ENCODE measurements around the gene PCAT6.

Gene PCAT6

GRCh38 chr1:202805886-202806844 lies 4.6 kb upstream of the PCAT6 start:
- Histone ChIP-seq H3K4me3 (replicated peaks; ENCODE audit: insufficient read depth, low read length) (peak overlapping the region; percentile 92), H3K27me3 (ENCODE audit: insufficient read depth, poor library complexity, severe bottlenecking) (no peaks in the 10 kb centered on the region), H3K27ac (replicated peaks) (peak overlapping the region; percentile 93)
- peak in 1 of 2 experiments; percentile 28 for DNase-seq (ENCODE audit: low read depth in 1 of 2, low spot score in 1 of 2)
- TF ChIP-seq GABPA (IDR thresholded peaks at IDR 0.05; ENCODE audit: low read depth) (no peak), POLR2AphosphoS5 (IDR thresholded peaks at IDR 0.05; ENCODE audit: low read depth) (no peak), REST (IDR thresholded peaks at IDR 0.05; ENCODE audit: insufficient replicate concordance, low read depth) (no peak), CTCF (IDR thresholded peaks at IDR 0.05; ENCODE audit: insufficient read depth, low read length) (no peak), SPI1 (IDR thresholded peaks at IDR 0.05; ENCODE audit: borderline replicate concordance, low read depth) (no peak)

DNA sequence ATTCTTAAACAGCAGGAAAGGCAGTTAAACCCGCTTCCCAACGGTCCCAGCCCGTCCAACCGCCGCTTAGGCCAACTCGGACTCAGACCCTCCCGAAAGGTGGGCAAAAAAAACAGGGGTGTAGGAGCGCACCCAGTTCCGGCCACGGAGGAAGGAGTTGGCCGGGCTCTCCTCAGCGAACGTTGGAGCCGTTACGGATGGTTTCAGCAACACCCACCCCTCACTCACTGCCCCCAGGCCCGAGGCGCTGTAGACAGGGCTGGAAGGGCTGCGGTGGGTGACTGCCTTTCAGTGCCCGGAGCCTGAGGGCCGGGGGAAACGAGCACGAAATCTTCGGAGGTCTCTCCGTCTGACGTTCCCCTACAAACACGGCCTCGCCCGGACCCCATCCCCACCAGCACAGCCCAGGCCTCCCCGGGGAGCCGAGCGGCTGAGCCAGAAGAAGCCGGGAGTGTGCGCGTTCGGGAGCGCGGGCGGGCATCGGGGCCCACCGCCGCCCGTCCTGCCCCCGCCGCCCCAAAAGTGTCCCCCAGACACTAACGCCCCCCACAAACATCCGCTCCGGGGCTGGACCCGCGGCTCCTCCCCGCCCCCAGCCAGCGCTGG lies 3.8 kb upstream of the PCAT6 start:
- peak overlapping the region; percentile 92 for H3K4me3 ChIP-seq (replicated peaks; ENCODE audit: insufficient read depth, low read length)
- H3K27ac ChIP-seq (replicated peaks), result peak overlapping the region; percentile 93
- peak in 1 of 2 experiments; percentile 62 for DNase-seq (ENCODE audit: low read depth in 1 of 2, low spot score in 1 of 2)
- no peaks in the 10 kb centered on the region for H3K27me3 ChIP-seq (ENCODE audit: insufficient read depth, poor library complexity, severe bottlenecking)
- TF ChIP-seq POLR2AphosphoS5 (IDR thresholded peaks at IDR 0.05; ENCODE audit: low read depth) (peak; percentile 59; the same call in 1 of the 2 replicates), GABPA (IDR thresholded peaks at IDR 0.05; ENCODE audit: low read depth) (peak; percentile 25; the same call in 1 of the 2 replicates), SPI1 (IDR thresholded peaks at IDR 0.05; ENCODE audit: borderline replicate concordance, low read depth) (no peak), CTCF (IDR thresholded peaks at IDR 0.05; ENCODE audit: insufficient read depth, low read length) (no peak), REST (IDR thresholded peaks at IDR 0.05; ENCODE audit: insufficient replicate concordance, low read depth) (no peak)

GRCh38 chr1:202807451-202807925 lies 3.3 kb upstream of the PCAT6 start:
- H3K27me3 ChIP-seq (ENCODE audit: insufficient read depth, poor library complexity, severe bottlenecking), result no peaks in the 10 kb centered on the region
- H3K4me3 ChIP-seq (replicated peaks; ENCODE audit: insufficient read depth, low read length), result peak overlapping the region; percentile 92
- TF ChIP-seq POLR2AphosphoS5 (IDR thresholded peaks at IDR 0.05; ENCODE audit: low read depth) (no peak), SPI1 (IDR thresholded peaks at IDR 0.05; ENCODE audit: borderline replicate concordance, low read depth) (no peak), CTCF (IDR thresholded peaks at IDR 0.05; ENCODE audit: insufficient read depth, low read length) (no peak), GABPA (IDR thresholded peaks at IDR 0.05; ENCODE audit: low read depth) (no peak), REST (IDR thresholded peaks at IDR 0.05; ENCODE audit: insufficient replicate concordance, low read depth) (no peak)
- H3K27ac ChIP-seq (replicated peaks), result peak overlapping the region; percentile 93
- peak in 1 of 2 experiments; percentile 36 for DNase-seq (ENCODE audit: low read depth in 1 of 2, low spot score in 1 of 2)

Measured in HL-60 (cell line).